Liver (tissue), 3 donors: ENCODE measurements around the gene FHOD1.

Experiments used
- GABPA ChIP-seq, 2 donors: IDR thresholded peaks in 1 of 2; conservative IDR thresholded peaks in 1 of 2; 2 replicates each; pipeline ENCODE4 v1.6.1; 2016; ENCODE audit warnings: antibody characterized with exemption in 2 of 2, mild to moderate bottlenecking in 1 of 2, moderate library complexity in 1 of 2
- JUND ChIP-seq, 2 donors: IDR thresholded peaks; 2 replicates each; pipeline ENCODE4 v1.6.1; 2016; ENCODE audit warnings: antibody characterized with exemption in 2 of 2
- RAD21 ChIP-seq, 2 donors: IDR thresholded peaks; 2 replicates each; pipeline ENCODE4 v1.6.1; 2016; ENCODE audit warnings: antibody characterized with exemption in 2 of 2, mild to moderate bottlenecking in 2 of 2
- SP1 ChIP-seq: IDR thresholded peaks from 2 replicates; pipeline ENCODE4 v1.6.1; 2018; ENCODE audit warnings: antibody characterized with exemption, mild to moderate bottlenecking
- TF ChIP-seq, protein P1 (sequence below): IDR thresholded peaks from 2 replicates; pipeline ENCODE4 v1.6.1; 2016; ENCODE audit warnings: antibody characterized with exemption
- TF ChIP-seq, protein P2 (sequence below): fragments of 150-350 bp; IDR thresholded peaks from 2 replicates; pipeline ENCODE4 v1.5.1; 2017; ENCODE audit warnings: improper control_type of control experiment, low read depth, low read length; ENCODE audit not compliant: missing input control
- TF ChIP-seq, protein P3 (sequence below): IDR thresholded peaks from 2 replicates; pipeline ENCODE4 v1.6.1; 2016; ENCODE audit warnings: antibody characterized with exemption, mild to moderate bottlenecking
- TF ChIP-seq, protein P4 (sequence below): IDR thresholded peaks from 2 replicates; pipeline ENCODE4 v1.6.1; 2016; ENCODE audit warnings: antibody characterized with exemption
- donor health status: healthy.
- donor health status: healthy.

DNA sequence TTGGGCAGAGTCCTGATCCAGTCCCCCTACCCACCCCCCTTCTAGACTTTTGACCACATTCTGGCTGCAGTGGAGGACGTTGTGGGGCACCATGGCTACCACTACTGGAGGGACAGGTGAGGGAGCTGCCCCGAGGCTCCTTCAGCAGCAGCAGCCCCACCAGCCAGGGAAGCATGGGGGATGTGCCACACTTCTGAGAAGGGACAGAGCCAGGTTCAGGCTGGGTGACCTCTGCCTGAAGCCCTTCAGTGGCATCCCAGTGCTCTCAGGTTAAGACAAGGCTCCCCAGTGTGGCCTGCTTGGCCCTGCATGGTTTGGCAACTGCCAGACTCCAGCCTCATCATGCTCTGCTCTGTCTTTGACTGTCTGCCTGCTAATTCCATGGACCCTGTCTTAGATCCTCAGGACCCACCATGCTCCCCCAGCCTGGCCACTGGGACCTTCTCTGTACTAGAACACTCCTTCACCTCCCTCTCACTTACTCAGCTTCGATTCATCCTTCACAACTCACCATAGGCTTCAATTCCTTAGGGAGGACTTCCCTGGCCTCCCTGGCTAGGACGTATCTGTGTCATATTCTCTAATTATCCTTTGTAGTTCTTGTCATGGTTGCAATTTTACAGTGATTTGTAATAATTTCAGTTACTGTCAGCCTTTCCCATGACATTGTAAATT, 10.3 kb upstream of the FHOD1 start:
- TF ChIP-seq, protein P1, sequence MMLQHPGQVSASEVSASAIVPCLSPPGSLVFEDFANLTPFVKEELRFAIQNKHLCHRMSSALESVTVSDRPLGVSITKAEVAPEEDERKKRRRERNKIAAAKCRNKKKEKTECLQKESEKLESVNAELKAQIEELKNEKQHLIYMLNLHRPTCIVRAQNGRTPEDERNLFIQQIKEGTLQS: no peak
- TF ChIP-seq, protein P2, sequence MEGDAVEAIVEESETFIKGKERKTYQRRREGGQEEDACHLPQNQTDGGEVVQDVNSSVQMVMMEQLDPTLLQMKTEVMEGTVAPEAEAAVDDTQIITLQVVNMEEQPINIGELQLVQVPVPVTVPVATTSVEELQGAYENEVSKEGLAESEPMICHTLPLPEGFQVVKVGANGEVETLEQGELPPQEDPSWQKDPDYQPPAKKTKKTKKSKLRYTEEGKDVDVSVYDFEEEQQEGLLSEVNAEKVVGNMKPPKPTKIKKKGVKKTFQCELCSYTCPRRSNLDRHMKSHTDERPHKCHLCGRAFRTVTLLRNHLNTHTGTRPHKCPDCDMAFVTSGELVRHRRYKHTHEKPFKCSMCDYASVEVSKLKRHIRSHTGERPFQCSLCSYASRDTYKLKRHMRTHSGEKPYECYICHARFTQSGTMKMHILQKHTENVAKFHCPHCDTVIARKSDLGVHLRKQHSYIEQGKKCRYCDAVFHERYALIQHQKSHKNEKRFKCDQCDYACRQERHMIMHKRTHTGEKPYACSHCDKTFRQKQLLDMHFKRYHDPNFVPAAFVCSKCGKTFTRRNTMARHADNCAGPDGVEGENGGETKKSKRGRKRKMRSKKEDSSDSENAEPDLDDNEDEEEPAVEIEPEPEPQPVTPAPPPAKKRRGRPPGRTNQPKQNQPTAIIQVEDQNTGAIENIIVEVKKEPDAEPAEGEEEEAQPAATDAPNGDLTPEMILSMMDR: no peak
- TF ChIP-seq, protein P3, sequence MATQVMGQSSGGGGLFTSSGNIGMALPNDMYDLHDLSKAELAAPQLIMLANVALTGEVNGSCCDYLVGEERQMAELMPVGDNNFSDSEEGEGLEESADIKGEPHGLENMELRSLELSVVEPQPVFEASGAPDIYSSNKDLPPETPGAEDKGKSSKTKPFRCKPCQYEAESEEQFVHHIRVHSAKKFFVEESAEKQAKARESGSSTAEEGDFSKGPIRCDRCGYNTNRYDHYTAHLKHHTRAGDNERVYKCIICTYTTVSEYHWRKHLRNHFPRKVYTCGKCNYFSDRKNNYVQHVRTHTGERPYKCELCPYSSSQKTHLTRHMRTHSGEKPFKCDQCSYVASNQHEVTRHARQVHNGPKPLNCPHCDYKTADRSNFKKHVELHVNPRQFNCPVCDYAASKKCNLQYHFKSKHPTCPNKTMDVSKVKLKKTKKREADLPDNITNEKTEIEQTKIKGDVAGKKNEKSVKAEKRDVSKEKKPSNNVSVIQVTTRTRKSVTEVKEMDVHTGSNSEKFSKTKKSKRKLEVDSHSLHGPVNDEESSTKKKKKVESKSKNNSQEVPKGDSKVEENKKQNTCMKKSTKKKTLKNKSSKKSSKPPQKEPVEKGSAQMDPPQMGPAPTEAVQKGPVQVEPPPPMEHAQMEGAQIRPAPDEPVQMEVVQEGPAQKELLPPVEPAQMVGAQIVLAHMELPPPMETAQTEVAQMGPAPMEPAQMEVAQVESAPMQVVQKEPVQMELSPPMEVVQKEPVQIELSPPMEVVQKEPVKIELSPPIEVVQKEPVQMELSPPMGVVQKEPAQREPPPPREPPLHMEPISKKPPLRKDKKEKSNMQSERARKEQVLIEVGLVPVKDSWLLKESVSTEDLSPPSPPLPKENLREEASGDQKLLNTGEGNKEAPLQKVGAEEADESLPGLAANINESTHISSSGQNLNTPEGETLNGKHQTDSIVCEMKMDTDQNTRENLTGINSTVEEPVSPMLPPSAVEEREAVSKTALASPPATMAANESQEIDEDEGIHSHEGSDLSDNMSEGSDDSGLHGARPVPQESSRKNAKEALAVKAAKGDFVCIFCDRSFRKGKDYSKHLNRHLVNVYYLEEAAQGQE: no peak
- no peak for TF ChIP-seq SP1
- TF ChIP-seq JUND (IDR thresholded peaks at IDR 0.05): no peak
- TF ChIP-seq, protein P4, sequence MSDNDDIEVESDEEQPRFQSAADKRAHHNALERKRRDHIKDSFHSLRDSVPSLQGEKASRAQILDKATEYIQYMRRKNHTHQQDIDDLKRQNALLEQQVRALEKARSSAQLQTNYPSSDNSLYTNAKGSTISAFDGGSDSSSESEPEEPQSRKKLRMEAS: no peak
- no peak for TF ChIP-seq RAD21 (IDR thresholded peaks at IDR 0.05)
- TF ChIP-seq GABPA (IDR thresholded peaks at IDR 0.05 in 1 of 2, conservative IDR thresholded peaks at IDR 0.05 in 1 of 2): no peak
